ENCODE data around the gene RELA. TPM values are rescaled to one million over a fixed set of nuclear protein-coding genes. Genes with fewer than 3 reads are reported as not detected.
"Not testable (repeated sequence)": the region's sequence is repeated elsewhere in the genome, so short reads cannot be mapped to it uniquely, and the experiment has no call there.

The RELA gene
- total RNA-seq, 1 donor from 2014 or later = 40.1 TPM

DNA sequence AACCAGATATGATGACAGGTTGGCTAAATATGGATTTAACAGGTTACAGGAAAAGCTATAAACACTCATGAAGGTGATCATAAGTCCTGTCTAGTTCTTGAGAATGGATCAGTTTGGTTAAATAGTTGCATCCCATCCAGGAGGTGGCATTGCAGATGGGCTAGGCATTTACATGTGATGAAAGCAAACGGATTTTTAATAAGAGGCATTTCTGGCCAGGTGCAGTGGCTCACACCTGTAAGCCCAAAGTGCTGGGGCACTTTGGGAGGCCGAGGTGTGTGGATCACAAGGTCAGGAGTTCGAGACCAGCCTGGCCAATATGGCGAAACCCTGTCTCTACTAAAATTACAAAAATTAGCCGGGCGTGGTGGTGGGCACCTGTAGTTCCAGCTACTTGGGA is 20.8 kb upstream of the RELA start:
- intact Hi-C loops (cut with micrococcal nuclease); DNase-seq; ATAC-seq: not testable (repeated sequence)

DNA sequence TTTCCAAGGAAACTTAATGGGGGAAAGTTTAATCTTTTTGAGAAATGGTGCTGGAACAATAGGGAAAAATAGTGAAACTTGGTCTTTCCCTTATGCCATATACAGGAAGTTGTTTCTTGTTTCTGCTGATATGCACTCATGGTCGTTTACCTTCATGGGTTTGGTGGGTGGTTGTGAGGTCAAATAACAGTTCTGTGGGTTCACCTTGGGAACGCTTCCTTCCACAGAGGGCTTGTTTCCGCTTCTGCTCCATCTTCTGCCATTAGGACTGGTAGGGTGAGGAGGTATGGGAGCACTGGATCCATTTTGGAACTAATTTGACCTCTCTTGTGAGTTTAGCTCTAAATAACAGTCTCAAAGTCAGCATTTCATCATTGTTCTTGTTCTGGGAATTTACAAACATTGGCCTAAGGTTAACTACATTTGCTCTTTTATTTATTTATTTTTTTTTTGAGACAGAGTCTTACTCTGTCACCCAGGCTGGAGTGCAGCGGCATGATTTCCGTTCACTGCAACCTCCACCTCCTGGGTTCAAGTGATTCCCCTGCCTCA is 17.6 kb upstream of the RELA start:
- DNase-seq (no peak), ATAC-seq (no peak)
- intact Hi-C loops (cut with micrococcal nuclease) = no loop called here

DNA sequence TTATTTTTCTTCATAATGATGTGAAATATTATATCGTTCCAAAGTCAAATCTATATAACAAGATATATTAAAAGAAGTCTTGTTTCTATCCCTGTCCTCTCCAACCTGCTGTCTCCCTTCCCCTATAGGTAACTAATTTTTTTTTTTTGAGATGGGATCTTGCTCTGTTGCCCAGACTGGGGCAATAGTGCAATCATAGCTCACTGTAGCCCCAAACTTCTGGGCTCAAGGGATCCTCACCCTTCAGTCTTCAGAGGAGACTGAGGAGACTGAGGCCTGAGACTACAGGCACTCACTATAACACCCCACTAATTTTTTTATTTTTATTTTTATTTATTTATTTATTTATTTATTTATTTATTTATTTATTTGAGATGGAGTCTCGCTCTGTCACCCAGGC is 10.3 kb upstream of the RELA start:
- intact Hi-C loops (cut with micrococcal nuclease) = no loop called here
- DNase-seq = no peak
- ATAC-seq = no peak

DNA sequence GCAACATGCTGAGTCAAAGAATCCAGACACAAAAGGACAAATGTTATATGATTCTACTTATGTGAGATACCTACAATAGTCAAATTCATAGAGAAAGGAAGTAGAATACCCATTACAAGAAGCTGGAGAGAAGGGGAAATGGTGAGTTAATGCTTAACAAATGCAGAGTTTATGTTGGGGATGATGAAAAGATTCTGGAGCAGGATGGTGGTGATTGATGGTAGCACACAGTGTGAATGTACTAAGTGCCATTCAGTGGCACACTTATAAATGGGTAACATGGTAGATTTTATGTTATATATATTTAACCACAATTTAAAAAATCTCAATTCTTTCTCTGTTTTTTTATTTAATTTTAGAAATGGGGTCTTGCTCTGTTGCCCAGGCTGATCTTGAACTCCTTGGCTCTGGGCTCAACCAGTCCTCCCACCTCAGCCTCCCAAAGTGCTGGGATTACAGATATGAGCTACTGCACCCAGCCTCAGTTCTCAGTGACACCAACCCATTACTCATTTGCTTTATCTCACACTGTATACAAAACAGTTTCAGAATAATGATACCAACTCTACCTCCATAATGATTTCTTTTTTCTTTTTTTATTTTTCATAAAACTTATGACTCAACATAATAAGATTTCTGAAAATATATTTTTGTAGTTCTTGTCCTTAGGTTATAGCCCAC is 9.6 kb upstream of the RELA start:
- intact Hi-C loops (cut with micrococcal nuclease) = no loop called here
- DNase-seq (no peak), ATAC-seq (no peak)

DNA sequence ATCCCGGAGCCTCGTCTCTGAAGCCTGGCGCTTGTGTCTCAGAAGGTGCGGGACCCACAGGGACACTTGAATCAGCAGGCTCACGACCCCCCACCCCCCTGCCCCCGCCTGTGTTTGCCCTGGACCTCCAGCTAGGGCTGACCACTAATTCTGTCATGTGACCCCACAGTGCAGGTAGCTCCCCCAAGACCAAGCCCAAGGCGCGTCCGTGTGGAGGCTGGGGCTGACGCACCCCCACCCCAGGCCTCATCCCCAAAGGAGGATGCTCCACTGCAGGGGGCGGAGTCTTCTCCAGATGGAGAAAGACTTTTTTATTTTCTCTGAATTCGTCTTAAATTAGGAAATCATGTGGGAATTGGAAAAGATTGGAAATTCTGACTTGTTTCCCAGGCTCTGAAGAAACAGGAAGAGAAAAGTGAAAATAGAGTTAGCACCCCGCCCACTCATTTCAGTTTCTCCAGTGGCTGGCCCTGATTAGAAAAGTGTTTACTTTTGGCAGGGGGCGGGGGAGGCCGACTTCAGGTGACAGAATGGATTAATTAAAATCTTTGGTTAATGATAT is 1.0 kb upstream of the RELA start:
- intact Hi-C loops (cut with micrococcal nuclease) = no loop called here
- peak; percentile 80 for DNase-seq
- ATAC-seq = peak; percentile 67

DNA sequence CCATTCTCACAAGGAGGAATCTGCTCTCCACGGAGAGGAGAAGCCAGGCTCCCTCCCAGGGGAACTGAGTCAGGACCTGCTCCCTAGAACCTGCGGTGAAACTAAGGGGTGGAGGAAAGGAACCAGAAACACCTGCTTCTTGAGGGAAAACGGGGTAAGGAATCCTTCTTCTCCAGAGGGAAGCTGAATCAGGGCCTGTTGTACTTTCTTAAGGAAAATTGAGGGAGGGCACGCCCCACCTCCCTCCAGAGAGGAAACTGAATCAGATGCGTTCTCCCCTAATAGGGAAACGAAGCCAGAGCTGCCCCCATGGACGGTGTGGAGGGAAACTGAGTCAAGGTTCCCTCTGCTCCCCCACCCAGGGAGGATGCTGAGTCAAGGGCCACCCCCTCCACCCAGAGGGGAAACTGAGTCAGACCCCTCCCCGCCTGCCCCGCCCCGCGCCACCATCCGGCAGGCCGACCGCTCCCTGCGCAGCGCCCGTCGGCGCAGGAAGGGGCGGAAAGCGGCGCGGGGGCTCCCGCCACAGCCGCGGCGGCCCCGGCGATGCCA is 393 bp downstream of the RELA start:
- intact Hi-C loops (cut with micrococcal nuclease) = no loop called here
- no peak for DNase-seq
- no peak for ATAC-seq

DNA sequence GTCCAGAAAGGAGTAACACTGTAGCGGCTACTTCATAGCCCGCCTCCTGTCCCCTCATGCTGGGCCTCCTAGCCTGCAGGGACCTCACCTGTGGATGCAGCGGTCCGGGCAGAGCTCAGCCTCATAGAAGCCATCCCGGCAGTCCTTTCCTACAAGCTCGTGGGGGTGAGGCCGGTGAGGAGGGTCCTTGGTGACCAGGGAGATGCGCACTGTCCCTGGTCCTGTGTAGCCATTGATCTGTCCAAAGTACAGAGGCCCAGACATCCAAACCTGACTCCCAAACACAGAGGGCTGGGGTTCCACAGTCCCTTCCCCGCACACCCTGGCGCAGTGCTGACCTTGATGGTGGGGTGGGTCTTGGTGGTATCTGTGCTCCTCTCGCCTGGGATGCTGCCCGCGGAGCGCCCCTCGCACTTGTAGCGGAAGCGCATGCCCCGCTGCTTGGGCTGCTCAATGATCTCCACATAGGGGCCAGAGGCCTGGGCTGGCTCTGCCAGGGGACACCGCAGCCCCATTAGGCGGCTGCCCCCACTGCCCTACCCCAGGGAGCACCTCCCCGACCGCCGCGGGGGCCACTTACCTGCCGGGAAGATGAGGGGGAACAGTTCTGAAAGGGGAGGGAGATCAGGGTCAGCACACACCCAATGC is 993 bp downstream of the RELA start:
- DNase-seq = no peak
- intact Hi-C loops (cut with micrococcal nuclease) = no loop called here
- ATAC-seq = no peak

DNA sequence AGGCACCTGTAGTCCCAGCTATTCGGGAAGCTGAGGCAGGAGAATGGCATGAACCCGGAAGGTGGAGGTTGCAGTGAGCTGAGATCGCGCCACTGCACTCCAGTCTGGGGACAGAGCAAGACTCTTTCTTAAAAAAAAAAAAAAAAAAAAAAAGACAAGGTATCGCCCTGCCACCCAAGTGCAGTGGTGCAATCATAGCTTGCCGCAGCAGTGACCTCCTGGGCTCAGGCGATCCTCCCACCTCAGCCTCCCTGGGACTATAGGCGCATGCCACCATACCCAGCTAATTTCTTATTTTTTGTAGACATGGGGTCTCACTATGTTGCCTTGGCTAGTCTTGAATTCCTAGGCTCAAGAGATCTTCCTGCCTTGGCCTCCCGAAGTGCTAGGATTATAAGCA is 1.8 kb downstream of the RELA start:
- ATAC-seq; intact Hi-C loops (cut with micrococcal nuclease); DNase-seq: not testable (repeated sequence)

DNA sequence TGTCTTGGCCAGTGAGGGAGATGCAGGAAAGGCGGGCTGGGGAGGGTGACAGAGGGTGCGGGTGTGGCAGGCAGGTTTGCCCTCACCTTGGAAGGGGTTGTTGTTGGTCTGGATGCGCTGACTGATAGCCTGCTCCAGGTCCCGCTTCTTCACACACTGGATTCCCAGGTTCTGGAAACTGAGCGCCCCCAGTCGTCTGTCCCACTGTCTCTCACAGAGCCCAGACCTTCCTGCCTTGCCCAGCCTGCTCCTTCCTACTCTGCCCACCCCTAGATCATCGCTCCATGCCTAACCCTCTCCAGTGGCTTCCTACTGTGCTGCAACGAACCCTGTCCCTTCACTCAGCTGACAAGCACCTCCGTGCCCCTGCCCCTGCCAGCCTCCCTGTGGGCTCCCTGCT is 2.7 kb downstream of the RELA start:
- no peak for DNase-seq
- intact Hi-C loops (cut with micrococcal nuclease) = no loop called here
- ATAC-seq = no peak

DNA sequence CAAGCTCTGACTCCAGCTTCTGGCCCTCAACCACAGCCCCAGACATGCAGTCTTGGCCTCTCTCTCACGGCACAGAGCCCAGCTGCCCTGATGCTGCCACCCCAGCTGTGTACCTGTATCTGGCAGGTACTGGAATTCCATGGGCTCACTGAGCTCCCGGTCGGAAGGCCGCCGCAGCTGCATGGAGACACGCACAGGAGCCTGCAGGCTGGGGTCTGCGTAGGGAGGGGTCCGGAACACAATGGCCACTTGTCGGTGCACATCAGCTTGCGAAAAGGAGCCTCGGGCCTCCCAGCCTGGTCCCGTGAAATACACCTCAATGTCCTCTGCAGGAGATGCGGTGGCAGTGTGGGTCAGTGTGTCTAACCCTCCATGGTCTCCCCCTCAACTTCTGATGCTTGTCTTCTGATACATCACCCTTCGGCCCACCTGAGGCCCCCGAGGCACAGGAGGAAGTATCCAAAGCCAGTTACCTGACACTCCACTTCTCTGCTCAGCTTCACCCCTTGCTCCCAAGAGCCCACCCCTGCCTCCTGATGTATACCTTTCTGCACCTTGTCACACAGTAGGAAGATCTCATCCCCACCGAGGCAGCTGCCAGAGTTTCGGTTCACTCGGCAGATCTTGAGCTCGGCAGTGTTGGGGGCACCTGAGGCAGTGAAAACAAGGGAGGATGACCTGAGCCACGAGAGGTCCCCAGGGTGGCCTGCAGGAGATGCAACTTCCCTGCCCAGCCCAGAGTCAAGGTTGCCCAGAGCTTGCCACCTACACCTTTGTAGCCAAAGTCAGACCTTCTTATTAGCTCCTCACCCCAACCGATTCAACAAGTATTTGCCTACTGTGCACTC is 4.3 kb downstream of the RELA start:
- no peak for DNase-seq
- no peak for ATAC-seq
- intact Hi-C loops (cut with micrococcal nuclease) = no loop called here

DNA sequence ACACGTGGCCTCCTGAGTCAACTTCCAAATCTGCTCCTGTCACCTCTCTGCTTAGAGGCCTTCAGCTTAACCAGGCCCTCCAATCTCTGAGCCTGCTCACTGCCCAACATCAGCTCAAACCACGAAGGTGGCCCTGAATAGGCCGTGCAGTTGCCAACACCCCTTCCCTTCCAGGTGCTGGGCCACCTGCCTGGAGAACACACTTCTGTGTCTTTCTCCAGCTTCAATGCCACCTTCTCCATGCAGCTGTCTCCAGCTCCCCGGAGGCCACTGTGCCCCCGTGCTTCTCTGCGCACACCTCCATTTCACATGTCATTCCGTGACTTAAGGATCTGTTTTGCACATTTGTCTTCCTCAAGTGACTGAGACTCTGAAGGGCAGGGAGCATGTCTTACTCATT is 5.3 kb downstream of the RELA start:
- no peak for DNase-seq
- no peak for ATAC-seq
- intact Hi-C loops (cut with micrococcal nuclease) = no loop called here

DNA sequence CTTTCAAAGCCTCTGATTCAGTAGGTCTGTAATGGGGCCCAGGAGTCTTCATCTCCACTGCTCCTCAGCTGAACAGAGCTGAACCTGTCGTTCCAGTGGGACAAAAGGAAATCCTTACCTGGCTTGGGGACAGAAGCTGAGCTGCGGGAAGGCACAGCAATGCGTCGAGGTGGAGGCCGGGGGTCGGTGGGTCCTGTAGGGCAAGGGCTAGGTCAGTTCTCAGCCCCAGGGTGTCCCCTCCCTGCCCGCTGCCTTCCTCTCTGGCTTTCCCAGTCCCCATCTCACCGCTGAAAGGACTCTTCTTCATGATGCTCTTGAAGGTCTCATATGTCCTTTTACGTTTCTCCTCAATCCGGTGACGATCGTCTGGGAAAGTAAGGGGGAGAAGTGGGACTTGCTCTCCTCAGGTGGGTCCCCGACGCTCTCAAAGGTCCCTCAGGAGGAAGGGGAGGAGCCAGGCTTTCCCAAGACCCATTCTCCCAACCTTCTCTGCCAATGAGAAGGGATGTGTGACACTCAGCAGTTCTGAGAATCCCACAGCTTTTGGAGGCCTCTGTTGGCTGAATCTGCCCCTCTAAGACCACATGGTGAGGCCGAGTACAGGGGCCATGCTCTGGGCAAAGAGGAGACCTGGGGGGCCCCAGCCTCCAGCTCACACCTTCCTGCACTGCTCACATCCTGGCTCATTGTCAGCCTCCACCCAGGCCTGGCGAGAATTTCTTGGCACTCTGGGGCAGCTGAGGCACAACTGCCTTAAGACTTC is 7.0 kb downstream of the RELA start:
- no peak for DNase-seq
- ATAC-seq = no peak
- intact Hi-C loops (cut with micrococcal nuclease) = no loop called here

DNA sequence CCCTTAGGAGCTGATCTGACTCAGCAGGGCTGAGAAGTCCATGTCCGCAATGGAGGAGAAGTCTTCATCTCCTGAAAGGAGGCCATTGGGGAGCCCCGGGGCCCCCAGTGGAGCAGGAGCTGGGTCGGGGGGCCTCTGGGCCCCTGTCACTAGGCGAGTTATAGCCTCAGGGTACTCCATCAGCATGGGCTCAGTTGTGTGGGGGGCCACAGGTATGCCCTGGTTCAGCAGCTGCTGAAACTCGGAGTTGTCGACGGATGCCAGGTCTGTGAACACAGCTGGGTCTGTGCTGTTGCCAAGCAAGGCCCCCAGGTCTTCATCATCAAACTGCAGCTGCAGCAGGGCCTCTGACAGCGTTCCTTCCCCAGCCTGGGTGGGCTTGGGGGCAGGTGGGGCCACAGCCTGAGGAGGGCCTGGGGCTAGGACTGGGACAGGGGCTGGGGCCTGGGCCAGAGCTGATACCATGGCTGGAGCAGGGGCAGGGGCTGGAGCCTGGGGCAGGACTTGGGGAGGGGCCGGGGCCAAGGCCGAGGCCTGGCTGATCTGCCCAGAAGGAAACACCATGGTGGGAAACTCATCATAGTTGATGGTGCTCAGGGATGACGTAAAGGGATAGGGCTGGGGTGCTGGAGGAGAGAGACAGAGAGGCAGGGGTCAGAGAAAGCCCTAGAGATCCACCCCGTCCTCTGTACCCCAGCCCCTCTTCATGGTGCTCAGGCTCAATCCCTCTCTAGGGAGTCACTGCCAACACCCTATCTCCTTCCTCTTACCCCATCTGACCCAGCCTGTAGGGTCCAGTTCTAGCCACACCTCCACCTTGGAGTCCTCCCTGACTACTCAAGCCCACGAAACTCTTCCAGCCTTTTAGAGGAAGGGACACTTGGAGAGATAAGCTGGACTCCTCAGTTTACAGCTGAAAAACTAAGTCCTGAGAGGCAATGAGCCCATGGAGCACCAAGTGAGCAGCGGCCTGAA is 8.1 kb downstream of the RELA start:
- no peak for DNase-seq
- no peak for ATAC-seq
- intact Hi-C loops (cut with micrococcal nuclease) = no loop called here

DNA sequence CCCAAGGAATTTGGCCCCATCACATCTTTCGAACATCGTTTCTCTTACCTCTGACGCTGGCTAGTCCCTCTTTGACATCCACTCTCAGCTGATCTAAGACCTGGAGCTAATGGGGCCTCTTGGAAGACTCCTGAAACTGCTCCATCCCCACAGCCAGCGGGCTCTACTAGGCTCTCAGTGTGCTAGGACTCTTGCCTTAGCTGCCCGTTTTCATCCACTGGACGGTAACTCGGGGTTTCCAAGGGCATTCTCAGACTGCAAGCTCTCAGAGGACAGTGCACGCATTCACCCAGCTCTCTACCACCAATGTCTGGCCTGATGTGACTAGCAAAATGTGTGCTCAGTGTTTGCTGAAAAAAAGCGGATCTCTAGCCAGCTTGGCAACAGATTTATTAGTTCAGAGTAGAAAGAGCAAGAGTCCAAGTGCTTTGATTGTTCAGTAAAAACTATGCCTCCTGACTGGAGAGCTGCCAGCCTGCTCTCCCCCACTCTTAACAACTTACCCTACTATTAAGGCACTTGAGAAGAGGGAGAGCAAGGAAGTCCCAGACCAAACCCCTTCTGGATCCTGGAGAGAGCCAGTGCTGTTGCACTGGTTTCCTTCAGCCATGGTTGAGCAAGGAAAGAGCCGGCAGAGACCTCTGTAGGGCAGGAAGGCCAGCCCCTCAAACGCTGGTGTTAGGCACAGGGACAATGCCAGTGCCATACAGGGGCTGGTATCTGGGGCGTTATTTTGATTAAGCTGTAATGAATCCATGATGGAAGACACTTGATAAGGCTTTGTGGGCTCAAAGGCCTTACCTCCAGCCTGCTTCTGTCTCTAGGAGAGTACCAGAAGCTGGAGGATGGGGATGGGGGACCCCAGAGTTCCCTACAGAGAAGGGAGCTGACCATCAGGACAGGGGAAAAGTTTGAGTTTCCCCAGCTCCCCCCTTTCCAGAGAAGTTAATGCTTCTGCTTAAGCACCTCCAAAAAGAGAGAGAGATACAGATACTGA is 9.2 kb downstream of the RELA start:
- intact Hi-C loops (cut with micrococcal nuclease) = no loop called here
- DNase-seq = no peak
- ATAC-seq = no peak

DNA sequence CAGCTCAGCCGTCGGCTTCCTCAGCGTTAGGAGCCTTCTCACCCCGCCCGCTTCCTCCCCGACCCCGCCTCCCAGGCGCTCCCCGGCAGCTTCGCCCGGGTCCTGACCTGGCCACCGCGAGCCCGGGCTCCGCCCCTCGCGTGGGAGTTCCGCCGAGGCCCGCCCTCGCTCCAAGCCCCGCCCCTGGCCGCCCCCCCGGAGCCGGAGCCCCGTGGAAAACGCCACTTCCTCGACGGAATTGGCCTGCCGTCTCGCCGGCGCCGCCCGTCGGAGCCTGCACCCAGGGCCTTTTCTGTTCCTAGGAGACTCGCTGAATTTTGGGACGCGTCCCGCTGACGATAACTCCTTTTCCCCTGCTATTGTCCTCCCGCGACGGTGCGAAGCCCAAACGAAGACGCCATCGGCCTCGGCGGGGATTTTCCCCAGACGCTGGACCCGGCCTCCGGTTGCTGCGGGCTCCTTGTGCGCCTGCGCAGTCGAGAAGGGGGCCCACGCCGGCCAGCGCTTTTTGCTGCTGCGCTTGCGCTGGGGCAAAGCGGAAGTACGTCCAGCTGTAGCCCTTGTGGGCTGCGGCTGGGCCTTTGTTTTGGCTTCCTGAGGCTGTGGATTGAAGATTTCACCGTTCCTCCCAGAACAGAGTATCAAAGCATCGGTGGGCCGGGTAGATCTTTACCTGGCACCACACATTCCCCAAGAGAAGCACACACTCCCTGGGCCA is 10.0 kb downstream of the RELA start:
- intact Hi-C loops (cut with micrococcal nuclease) = no loop called here

More for the DNA sequence above, 10.0 kb downstream of the RELA start:
- DNase-seq (peak; percentile 97), ATAC-seq (peak; percentile 93)

Data from left ventricle myocardium superior (tissue), 1 donor.